ENCODE measurements around the gene LAX1.
"Not testable (repeated sequence)": the region's sequence is repeated elsewhere in the genome, so short reads cannot be mapped to it uniquely, and the experiment has no call there.

Gene LAX1

GRCh38 chr1:203765029-203765837 is at the start of gene LAX1:
Gene LAX1 (plus strand): TSS chr1:203765183. CDS start chr1:203765566, 383 bp downstream.
- DNase-seq = peak; percentile 80 to 81

GRCh38 chr1:203717120-203717519 is 47.9 kb upstream of the LAX1 start:
- no peak for DNase-seq

GRCh38 chr1:203720242-203720641 is 44.7 kb upstream of the LAX1 start:
- no peak for DNase-seq

- DNase-seq = no peak
These were observed 42.1 kb upstream of the LAX1 start for GRCh38 chr1:203722909-203723308.

GRCh38 chr1:203726417-203726867 is 38.5 kb upstream of the LAX1 start:
- no peak for DNase-seq

- no peak for DNase-seq
These were observed 31.7 kb upstream of the LAX1 start for GRCh38 chr1:203733009-203733863.

- no peak for DNase-seq
These were observed 22.5 kb upstream of the LAX1 start for GRCh38 chr1:203742436-203742835.

- DNase-seq = no peak
These were observed 21.9 kb upstream of the LAX1 start for GRCh38 chr1:203743091-203743571.

GRCh38 chr1:203744075-203744972 is 20.7 kb upstream of the LAX1 start:
- peak; percentile 10 to 25 for DNase-seq

- no peak for DNase-seq
These were observed 18.7 kb upstream of the LAX1 start for GRCh38 chr1:203746281-203746680.

GRCh38 chr1:203751051-203751450 is 13.9 kb upstream of the LAX1 start:
- DNase-seq = no peak

GRCh38 chr1:203751618-203752361 is 13.2 kb upstream of the LAX1 start:
- not testable (repeated sequence) for DNase-seq

- DNase-seq = peak; percentile 16 to 28
These were observed 10.5 kb upstream of the LAX1 start for GRCh38 chr1:203754455-203754864.

GRCh38 chr1:203756036-203756435 is 8.9 kb upstream of the LAX1 start:
- no peak for DNase-seq

GRCh38 chr1:203758749-203759148 is 6.2 kb upstream of the LAX1 start:
- not testable (repeated sequence) for DNase-seq

GRCh38 chr1:203760506-203760905 is 4.5 kb upstream of the LAX1 start:
- DNase-seq = no peak

GRCh38 chr1:203761958-203762357 is 3.0 kb upstream of the LAX1 start:
- not testable (repeated sequence) for DNase-seq

- DNase-seq = no peak
These were observed 1.5 kb upstream of the LAX1 start for GRCh38 chr1:203763505-203763904.

- DNase-seq = no peak
These were observed 616 bp upstream of the LAX1 start for GRCh38 chr1:203764105-203765028.

GRCh38 chr1:203768256-203768655 is 3.3 kb downstream of the LAX1 start:
- no peak for DNase-seq
